C4-2B (cell line): Measurements from ENCODE around the gene PATJ.

ENCODE experiments used
- H3K27ac ChIP-seq: fragments of 450-650 bp; 2 replicates; pipeline ENCODE4 v1.5.1; 2017
- CTCF ChIP-seq: fragments of 450-650 bp; conservative IDR thresholded peaks from 2 replicates; pipeline ENCODE4 v1.5.1; 2017; ENCODE audit warnings: mild to moderate bottlenecking
- ZFX ChIP-seq: fragments of 450-650 bp; IDR thresholded peaks from 2 replicates; pipeline ENCODE4 v1.6.1; 2017

Gene PATJ

GRCh38 chr1:62221171-62221570 lies 478.9 kb downstream of the PATJ start:
- TF ChIP-seq ZFX, result no peak
- no peak for TF ChIP-seq CTCF
- no peak overlapping the region for H3K27ac ChIP-seq

- no peak for TF ChIP-seq ZFX
- no peak for TF ChIP-seq CTCF
- H3K27ac ChIP-seq, result no peak overlapping the region
Measured at GRCh38 chr1:62222321-62222720, 480.0 kb downstream of the PATJ start.

GRCh38 chr1:62224182-62224581 lies 481.9 kb downstream of the PATJ start:
- TF ChIP-seq ZFX, result no peak
- TF ChIP-seq CTCF, result no peak

GRCh38 chr1:62227496-62227895 lies 485.2 kb downstream of the PATJ start:
- TF ChIP-seq CTCF, result no peak
- no peak for TF ChIP-seq ZFX
- H3K27ac ChIP-seq, result no peak overlapping the region

More at GRCh38 chr1:62224182-62224581, 481.9 kb downstream of the PATJ start:
- H3K27ac ChIP-seq, result no peak overlapping the region
